Stimulated activated CD4-positive, alpha-beta T cell treated with anti-CD3 and anti-CD28 coated beads, Interleukin-1b, Interleukin-23, amount 100 ng/mL, for 4 hours (primary cell): ENCODE results near the gene HPN.

Experiments used
- DNase-seq, 2 donors: peaks; one replicate each; pipeline ENCODE4 v3.0.0-alpha.2; 2020; ENCODE audit warnings: low read depth in 2 of 2

Gene HPN

DNA sequence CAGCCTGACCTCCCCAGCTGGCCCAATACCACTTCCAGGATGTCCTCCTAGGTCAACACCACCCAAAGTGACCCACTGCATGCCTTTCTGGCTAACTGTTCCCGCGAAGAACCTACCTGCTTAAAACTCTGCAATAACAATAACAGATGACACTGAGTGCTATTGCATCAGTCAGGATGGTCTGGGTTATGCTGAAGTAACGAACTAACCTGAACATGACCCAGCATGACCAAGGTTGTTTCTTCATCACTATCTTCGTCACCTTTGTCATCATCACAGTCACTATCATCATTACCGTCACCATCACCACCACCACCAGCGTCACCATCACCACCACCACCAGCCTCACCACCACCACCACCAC is 63.5 kb downstream of the HPN start:
- DNase-seq: no peak

DNA sequence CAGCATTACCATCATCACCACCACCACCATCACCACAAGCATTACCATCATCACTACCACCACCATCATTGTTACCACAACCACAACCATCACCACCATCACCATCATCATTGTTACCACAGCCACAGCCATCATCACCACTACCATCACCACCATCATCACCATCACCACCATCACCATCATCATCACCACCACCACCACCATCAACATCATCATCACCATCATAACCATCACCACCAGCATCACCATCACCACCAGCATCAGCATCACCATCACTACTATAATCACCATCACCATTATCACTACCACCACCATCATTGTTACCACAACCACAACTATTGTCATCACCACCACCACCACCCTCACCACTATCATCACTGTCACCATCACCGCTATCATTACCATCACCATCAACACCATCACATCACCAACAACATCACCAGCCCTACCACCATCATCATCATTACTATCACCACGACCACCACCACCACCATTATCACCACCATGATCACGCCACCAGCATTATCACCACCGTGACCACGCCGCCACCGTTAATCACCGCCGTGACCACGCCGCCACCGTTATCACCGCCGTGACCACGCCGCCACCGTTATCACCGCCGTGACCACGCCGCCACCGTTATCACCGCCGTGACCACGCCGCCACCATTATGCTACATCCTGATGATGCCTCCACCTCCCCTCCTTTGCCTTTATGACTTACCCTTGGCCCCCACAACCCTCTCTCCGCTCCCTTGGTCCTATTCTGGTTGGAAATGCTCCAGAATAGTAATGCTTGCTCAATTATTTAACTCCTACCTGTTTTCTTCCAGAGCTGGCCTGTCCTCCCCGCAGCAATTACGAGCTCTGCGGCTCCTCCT is 64.1 kb downstream of the HPN start:
- DNase-seq: no peak

DNA sequence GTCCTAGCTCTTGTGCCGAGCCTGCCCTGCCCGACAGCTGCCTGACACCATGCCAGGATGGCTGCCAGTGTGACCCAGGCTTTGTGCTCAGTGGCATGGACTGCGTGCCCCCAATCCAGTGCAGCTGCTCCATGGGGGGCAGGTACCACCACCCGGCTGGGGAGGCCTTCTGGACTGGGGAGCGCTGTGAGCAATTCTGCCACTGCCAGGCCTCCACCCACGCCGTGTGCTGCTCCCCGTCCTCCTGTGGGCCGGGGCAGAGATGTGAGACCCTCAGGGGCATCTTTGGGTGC is 64.7 kb downstream of the HPN start:
- DNase-seq: no peak

DNA sequence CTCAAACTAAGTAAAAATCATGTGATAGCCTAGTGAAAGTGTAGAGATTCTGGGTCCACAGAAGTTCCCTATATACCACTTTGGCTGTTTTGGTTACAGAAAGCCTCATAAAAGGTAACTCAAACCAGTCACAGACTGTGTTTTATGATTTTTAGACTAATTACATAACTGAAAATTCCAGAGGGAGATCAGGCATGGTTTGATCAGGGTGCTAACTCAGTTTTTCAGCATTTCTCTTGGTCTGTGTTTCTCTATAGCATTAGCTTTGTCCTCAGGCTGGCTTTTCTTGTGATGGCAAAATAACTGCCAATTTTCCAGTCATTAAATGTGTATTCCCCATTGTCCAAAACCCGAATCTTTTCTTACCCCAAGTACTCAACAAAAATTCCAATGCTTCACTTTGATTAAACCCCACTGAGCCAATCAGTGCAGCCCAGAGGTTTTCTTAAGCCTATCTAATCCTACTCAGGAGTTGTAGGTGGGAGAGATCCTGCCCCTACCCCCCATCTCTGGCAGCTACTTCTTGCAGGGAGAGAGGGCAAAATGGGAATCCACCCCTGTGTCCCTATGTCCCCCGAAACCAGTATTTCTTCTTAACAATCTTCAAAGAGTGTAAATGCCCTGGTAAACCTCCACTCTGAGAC is 65.5 kb downstream of the HPN start:
- no peak for DNase-seq

DNA sequence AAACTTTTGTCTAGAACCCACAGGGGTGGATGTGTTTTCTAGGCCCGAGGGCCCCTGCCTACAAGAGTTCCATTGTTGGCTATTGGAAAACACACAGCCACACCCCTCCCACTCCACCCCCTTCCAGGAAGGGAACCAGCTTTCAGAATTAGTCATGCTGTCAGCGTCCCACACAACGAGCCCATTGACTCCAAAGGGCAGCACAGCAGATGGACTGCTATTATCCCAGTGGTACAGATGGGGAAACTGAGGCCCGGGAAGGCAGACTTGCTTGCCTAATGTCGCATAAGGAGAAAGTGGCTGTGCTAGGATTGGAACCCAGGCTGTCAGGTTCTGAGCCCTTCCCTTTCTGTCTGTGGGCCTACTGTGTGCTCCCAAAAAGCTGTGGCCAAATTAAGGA is 66.0 kb downstream of the HPN start:
- no peak for DNase-seq

DNA sequence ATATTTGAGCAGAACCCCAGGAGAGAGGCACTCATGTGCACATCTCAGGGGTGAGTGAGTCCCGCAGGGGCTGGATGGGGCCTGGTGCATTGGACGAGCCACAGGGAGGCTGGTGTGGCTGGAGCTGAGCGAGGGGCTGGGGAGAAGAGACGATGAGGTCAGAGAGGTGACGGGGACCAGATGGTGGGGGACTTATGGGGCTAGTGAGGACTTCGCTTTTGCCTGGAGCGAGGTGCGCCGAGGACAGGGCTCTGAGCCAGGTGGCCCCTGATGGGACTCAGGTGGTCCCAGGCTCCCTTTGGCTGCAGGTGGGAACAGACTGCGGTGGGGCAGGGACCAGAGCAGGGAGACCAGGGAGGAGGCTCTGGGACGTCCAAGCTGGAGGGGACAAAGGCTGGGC is 67.2 kb downstream of the HPN start:
- no peak for DNase-seq

DNA sequence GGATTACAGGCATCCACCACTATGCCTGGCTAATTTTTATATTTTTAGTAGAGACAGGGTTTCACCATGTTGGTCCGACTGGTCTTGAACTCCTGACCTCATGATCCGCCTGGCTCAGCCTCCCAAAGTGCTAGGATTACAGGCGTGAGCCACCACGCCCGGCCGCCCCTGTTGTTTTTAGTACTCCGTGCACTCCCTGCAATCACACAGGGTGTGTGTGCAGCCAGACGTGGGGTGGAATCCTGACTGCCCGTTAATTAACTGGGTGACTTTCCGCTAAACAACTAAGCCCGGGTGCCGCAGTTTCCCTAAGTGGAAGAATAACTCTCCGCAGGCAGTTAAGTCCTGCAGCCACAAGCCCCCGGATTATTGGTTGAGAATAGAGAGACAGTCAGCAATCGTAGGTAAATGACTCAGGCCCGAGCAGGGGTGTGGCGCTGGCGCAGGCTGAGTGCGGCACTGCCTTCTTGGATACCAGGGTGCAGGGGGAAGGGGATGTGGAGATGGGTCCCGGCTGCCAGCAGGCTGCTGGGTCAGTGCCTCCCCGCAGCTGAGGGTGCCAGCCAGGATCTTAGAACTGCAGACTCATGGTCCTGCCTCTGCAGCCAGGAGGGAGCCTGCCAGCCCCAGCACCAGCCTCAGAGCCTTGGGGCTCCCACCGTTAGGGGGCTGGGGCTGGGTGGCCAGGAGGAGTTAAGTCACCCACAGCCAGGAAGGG is 68.0 kb downstream of the HPN start:
- DNase-seq: no peak

DNA sequence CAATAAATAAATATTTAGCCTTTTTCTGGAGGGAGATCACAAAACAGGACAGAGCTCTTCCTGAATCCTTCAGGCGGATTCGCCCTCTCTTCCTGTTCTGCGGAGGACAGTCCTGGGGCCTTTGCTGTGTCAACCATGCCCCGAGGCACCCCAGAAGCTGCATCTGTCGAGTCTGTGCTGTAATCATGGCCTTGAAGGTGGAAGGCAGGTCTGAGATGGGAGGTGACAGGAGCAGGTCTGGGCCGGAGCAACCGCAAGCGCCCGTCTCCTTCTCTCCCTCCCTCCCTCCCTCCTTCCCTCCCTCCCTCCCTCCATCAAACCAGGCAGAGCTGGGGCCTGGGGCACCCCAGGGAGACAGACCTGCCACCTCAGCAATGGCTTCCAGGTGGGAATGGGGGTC is 69.5 kb downstream of the HPN start:
- DNase-seq: no peak

DNA sequence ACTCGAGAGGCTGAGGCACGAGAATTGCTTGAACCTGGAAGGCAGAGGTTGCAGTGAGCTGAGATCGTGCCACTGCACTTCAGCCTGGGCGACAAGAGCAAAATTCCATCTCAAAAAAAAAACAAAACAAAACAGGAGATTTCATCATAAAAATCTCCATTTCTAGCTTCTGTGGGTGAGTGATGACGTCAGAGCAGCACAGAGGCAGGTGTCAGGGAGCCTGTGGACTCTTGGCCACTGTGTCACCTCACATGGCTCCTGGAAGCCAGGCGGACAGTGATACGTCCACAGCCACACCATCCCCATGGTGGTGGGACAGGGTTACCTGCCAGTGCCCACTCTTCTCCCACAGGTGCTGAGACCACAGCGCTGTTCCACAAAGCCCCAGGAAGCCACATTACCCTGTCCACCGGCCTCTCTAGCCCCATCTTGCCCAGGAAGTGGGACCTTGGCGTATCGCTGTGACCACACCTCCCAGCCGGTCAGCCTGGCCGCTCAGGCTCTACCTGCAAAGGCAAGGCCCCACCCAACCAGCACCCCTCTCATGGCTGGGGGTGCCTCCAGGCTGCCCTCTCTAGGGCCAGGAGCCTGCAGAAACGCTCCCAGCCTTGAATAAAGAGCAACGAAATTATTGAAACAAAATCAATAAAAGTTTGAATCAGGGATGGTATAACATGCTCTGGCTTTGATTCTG is 71.6 kb downstream of the HPN start:
- no peak for DNase-seq

DNA sequence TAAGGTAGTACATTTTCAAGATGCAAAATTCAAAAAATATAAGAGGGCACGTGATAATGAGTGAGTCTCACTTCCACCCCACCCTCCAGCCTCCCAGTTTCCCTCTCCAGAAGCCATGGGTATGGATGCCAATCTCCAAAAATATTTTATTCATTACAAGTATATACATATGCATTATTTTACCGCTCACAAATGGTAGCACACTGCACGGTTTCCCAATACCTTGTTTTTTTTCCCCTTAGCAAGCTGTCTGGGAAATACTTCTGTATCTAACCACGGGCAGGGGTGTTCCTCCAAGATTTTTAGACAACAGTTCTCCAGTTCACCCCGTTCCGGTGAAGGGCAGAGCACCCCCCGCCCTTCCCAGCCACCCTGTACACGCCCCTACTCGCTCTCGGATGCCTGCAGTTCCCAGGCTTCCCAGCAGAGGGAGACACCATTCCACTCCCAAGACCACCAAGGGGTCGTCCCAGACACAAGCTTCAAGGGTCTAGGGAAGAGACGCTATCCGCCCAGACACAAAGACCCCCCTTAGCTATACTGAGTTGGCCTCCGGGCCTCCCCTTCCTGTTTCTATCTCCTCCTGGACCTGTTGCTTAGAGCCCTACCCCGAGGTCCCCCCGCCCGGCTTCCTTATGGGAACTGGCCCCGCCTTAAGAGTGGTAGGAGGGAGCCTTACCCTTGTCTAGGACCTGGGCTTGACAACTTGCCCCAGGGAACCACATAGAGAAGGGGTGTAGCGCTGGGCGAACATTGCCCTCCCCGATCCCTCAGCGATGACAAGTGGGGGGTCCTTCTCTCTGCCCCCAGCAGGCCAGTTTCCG is 73.0 kb downstream of the HPN start:
- DNase-seq: peak; percentile 65 to 67

DNA sequence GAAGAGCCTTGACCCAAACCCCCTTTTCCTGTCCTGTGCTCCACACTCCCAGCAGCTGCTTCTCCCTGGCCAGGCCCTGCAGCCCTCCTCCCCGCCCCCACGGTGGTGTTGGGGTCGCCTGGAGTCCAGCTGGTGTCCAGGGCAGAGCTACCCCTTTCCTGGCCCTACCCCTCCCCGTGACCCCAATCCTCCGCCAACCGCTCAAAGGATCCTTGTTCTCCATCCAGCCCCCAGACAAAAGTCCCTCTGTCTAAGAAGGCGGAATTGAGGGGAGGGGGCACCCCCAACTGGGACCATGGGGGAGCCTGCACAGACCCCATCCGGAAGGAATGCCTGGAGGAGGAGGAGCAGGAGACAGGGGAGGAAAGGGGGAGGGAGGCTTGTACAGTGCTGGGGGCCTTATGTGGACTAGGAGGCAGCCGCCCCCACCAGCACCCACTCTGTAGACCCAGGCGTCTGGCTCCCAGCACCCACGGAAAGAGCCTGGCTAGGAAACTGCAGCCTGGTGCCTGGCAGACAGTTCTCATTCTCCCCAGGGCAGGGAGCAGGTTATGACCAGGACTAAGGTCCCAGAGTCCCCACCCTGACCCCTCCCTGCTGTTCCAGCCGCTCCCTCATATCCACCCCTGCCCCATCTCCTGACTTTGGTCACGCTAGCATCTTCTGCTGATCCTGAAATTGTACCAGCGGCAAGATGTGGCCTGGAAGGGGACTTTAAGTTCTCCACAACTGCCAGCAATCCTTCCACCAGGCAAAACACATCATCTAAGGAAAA is 73.8 kb downstream of the HPN start, which contains the start of gene FXYD3:
FXYD3 (plus strand) TSS at position 647 of the 775 bp plus-strand sequence. CDS start 3,554 bp downstream, outside the sequence.
- DNase-seq: no peak
